Right forelimb (tissue), 1 donor: ENCODE results near the gene ANO2.

Experiments used
- DNase-seq: peaks from one replicate; pipeline ENCODE4 v3.0.0-alpha.2; 2018

Gene ANO2

GRCh38 chr12:5964913-5965900 lies 20.1 kb upstream of the ANO2 start:
- DNase-seq = no peak

DNA sequence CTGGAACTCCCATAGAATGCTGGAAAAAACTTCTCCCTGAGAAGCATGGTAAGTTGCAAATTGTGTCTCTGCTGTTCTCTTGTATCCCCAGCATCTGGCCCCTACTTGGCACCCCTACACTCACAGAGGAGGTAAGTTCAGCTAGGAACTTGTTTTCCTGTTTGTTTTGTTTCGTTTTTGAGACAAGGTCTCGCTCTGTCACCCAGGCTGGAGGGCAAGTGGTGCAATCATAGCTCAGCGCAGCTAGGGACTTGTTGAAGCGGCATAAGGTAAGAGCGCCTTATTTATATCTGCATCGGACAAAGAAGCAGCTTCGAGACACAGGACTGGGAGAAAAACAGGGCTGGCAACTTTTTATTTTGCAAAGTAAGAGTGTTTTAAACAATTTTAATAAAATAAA lies 18.5 kb upstream of the ANO2 start:
- DNase-seq = no peak

GRCh38 chr12:5960783-5961182 lies 15.7 kb upstream of the ANO2 start:
- DNase-seq = no peak

DNA sequence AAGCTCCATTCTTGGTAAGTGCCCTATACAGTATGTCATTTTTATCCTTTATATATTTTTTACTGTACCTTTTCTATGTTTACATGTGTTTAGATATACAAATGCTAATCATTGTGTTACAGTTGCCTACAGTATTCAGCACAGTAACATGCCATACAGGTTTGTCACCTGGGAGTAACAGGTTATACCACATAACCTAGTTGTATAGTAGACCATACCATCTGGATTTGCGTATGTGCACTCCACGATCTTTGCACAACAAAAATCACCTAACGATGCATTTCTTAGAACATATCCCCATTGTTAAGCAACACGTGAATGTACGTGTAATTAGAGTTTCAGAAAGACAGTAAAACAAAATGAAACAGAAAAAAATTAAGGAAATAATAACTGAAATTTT lies 11.9 kb upstream of the ANO2 start:
- no peak for DNase-seq

DNA sequence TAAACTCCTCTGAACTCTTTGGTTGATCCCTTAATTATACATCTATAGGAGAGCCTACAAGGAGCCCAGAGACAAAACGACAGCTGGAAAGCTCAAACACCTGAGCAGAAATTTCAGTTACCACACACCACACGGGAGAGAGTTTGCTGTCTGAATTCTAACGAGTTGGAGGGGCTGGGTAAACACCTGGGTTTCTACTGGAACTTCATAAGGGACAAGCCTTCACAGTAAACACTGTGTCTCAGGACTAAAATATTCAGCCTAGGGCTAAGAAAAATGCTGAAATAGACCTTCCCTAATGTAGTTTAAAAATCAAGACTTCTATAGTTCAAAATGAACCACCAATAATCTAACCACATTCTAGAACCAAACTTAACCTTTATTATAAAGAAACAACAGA lies 9.6 kb upstream of the ANO2 start:
- no peak for DNase-seq

DNA sequence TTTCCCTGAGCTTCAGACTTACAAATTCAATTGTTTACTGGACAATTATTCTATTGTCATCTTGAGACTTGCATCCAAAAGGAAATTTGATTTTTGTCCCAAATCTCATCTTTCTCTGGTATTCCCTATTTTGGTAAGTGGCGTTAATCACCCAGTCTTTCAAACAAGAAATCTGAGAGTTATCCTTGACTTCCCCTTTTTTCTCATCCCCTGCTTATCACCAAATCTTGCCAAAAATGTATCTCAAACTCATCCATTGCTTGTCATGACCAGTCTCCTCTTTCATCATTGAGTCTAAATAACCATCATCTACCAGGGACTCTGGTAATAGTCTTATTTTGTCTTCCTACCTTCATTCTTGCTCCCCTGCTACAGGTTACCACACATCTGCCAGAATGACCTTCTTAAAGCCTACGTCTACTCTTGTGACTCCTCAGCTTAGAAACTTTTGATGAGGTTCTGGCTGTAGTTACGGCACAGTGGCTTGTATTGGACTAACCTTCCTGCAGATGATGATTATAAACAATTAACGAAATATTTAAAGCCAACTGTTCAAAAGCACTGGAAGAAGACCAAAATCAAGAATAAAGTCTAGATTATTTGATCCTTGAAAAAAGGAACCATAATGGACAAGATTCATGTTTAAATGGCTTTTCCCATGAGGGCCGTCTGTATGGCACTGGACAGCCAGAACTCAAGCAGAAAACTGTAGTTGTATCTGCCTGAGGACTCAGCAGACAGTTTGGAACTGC lies 9.0 kb upstream of the ANO2 start:
- no peak for DNase-seq

DNA sequence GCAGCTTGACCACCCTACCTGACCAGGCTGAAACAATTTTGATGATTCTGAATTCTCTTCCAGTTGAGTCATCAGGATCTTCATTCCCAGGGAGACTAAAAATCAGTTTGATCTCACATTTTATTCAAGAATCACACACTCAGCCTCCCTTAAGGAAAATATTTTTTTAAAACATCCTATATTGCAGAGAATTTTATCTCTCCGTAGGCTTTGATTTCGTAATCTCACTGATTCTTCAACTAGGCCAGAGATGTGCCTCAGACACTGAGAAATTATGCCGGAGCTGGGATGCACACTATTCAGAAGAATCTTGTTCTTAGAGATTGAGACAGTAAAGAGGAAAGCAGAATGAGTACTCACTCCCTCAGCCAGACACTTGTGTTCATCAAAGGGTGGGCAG lies 7.0 kb upstream of the ANO2 start:
- no peak for DNase-seq

GRCh38 chr12:5948696-5949095 lies 3.6 kb upstream of the ANO2 start:
- no peak for DNase-seq

GRCh38 chr12:5947006-5947405 lies 1.9 kb upstream of the ANO2 start:
- DNase-seq = no peak

DNA sequence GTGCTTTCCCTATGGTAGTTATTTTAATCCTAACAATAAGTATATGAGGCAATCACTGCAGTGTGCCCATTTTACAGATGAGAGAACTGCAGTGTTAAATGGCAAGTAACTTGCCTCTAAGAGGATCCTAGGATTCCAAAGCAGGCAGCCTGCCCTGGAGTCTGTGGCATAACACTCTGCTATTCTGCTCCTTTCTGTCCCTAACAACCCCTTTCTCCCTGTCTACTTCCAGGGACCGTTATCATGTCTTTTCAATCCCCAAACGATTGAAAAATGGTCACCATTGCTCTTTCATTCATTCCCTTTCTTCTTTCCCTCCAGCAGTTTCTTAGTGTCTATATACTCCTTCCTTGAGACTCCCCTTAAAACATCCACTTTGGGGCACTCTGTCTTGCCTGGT lies 1.3 kb upstream of the ANO2 start:
- no peak for DNase-seq

DNA sequence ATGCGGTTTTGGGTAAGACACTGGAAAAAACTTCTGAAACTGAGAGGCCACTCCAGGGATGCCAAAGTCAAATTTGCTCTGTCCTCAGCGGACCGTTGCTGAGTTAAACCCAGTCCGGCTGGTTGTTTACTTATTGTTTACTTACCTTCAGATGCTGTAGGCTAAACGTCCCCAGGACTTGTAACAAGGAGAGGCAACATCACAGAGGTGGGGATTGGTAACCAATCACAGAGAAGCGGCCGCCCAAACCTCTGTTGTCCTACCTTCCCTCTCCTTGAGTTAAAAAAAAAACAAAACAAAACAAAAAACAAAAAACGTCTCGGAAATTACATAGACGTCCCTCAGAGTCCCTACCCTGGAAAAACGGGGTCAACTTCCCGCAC lies 380 bp downstream of the ANO2 start:
- DNase-seq = no peak

GRCh38 chr12:5944053-5944452 lies 1.0 kb downstream of the ANO2 start:
- no peak for DNase-seq

DNA sequence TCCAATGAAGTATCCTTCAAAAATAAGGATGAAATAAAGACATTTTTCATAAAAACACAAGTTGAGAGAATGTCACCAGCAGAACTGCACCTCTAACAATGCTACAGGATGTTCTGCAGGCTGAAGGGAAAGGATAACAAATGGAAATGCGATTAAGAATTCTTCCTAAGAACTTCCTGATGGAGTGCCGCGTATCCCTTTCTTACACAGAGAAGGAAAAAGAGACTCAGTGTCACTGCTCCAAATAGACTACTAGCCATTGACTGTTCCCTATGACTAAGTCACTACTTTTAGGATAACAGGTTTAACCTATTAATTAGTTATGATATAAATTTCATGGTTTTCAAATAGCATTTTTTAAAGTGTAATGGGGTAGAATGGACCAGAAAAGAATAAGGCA lies 3.2 kb downstream of the ANO2 start:
- no peak for DNase-seq

DNA sequence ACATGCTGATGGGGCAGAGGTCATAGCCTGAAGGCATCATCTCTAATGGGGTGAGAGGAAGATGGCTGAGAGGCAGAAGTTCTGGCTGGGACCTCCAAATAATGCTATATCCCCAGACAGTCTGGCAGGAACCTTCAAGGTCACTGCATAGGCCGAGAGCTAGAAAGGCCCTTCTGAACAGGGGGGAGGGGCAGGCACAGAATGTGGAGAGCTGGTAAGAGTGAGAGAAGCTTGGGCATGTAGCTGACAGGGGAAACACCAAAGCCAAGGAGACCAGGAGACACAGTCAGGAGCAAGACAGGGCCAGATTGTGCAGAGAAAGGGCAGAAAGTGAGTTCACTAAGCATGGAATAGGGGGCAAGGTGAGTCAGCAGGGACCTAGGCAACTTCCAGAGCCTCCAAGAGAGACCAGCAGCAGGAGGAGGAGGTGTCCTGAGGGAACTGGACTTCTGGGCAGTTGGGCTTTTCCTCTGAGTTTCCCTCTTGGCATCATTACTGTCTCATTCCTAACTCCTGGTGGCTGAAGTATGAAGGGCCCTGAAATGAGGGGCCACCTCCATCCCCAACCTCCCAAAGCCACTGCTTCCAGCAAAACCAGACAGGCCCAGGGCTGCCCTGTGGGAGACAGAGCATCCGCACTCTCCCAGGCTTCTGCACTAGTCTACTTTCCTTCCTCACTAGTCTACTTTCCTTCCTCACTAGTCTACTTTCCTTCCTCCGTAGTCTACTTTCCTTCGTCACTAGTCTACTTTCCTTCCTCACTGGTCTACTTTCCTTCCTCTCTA lies 17.1 kb downstream of the ANO2 start:
- no peak for DNase-seq

- DNase-seq = no peak
Measured at GRCh38 chr12:5925646-5926045, 19.4 kb downstream of the ANO2 start.

DNA sequence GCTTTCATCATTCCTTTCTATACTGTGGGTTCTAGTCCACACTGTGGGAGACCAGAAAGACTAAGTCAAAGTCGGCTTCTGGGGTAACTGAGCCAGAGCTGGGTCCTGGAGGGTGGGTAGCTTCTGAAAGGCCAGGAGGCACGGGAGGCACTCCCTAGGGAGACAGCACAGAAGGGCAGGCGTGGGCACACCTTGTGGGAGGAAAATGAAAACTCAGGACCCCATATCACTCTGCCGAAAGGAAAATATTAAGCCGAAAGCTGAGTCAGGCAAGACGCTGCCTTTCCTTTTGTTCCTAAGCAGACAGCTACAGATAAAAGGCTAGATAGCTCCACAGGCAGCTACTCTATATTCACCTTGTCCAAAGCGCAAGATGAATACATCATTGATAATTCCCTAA lies 20.7 kb downstream of the ANO2 start:
- no peak for DNase-seq

DNA sequence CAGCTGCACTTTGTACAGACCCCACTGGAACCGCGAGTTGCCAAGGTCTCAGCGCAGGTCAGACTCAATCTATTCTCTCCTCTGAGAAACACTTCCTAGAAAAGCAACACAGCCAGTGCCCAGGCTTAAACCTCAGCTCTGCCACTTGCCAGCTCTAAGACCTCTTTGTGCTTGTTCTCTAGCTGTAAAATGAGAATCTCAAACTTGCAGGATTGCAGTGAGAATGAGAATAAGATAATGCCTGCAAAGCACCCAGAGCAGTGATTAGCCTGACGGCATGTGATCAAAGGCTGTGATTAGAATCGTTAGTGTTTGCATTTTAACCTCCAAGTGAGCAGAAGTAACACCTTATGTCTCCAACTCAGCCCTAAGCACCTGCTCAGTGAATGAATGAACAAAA lies 21.3 kb downstream of the ANO2 start:
- DNase-seq = no peak

GRCh38 chr12:5923043-5923605 lies 21.9 kb downstream of the ANO2 start:
- no peak for DNase-seq

GRCh38 chr12:5921966-5922899 lies 22.8 kb downstream of the ANO2 start:
- no peak for DNase-seq

DNA sequence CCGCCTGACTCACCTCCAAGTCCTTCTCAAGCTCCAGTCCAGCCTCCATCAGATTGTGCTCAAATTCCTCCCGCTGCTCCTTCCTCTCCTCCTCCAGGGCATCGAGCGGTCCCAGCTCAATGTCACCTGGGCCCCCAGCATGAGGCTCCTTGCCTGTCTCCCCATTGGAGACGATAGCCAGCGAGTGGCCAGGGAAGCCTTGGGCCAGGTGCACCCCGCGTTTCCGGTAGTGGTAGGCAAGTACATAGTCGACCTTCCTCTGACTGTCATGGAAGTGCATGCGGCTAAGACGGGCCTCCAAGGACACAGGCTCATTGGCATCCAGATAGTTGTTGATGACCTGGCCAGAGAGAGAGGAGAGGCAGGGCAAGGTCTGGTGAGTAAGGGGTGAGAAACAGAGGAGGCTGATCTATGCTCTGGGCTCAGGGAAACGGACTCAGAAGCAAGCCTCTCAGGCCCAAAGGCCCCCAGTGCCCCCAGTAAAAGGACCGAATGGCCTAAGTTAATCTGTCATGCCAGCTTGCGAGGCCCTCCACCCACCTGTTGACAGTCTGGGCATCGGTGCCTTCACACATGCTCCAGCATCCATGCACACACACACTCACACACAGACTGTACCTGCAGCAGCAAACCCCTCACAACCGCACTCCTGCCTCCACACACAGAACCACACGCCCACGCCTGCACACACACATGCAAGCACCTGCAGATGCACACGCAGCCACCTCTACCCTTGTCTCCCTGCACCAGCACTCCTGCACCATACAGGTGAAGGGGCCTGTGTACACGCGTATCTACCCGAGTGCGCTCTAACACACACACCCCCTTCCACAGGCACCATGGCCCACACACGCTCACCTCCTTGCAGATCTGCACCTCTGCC lies 23.8 kb downstream of the ANO2 start:
- DNase-seq = no peak

DNA sequence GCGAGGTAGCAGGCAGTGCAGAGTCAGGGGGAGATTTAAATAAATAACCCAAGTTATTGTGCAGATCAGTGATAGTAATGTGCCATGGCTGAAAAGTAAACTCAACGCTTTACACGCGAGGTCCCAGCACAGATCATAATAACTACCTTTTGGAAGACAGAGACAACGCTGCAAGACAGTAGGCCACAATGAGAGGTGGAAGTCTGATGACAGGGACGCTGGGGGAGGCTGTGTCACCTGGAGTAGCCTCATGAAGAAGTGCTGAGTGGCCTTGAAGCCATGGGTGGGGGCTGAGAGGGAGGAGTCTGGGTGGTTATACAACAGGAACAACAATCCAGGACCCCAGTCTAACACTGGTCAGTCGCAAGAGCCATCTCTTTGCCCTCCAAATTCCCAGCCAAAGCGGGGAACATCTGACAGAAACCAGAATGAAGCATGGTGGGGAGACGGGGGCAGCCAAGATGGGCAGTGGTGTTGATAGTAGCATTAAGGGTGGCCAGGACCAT lies 28.2 kb downstream of the ANO2 start:
- no peak for DNase-seq
